Measurements from ENCODE around the gene GFRA1.
"Not testable (repeated sequence)": the region's sequence is repeated elsewhere in the genome, so short reads cannot be mapped to it uniquely, and the experiment has no call there.

The GFRA1 gene

DNA sequence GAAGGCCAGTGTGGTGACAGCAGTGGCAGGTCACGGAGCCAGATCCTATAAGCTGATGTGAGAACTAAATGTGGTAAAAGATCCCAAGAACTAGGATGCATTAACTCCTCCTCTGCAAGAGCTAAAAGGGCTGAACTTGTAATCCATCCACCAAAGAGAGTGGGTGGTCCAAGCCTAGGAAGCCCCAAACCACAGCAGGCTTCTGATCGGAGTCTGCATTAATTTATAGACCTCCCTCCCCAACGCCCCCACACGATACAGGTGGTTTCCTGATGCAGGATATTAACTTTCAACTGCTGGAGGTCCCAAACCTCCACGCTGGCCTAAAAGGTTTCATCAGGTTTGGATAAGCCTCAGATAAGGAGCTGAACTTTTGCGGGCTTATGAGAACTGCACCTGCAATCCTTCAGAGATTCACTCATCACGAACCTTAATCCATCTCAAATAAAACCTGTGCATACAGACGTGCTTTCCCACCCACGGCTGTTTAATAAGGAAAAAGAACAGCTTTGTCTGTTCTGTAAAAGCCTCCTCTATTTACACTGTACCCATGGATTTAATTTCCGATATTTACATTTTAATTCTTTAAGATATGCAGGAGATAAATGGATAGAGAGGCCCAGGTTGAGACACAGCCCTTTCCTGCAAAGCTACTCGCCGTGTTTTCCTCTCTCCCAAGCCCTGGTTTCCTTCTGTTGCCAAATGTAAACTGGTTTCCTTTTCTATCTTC is 74.9 kb downstream of the GFRA1 start:
- no peak for DNase-seq (ENCODE audit: low read depth)

DNA sequence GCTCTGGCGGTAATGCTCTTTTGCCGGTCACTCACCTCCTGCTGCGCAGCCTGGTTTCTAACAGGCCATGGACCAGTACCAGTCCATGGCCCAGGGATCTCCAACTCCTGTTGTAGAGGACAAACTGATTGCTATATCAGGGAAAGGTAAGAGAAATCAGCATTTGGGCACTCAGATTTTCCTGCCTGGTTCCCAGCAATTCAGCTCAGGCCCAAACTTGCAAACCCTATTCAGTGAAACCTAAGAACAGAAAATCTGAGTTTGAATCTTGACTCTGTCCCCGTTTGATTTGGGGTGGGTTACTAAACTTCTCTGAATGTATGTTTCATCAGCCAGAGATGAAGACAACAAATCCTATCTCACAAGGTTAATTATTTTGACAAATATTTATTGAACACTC is 77.4 kb downstream of the GFRA1 start:
- no peak for DNase-seq (ENCODE audit: low read depth)

- DNase-seq (ENCODE audit: low read depth) = no peak
These were observed 78.0 kb downstream of the GFRA1 start for GRCh38 chr10:116195039-116195438.

GRCh38 chr10:116194061-116194460 is 78.9 kb downstream of the GFRA1 start:
- no peak for DNase-seq (ENCODE audit: low read depth)

DNA sequence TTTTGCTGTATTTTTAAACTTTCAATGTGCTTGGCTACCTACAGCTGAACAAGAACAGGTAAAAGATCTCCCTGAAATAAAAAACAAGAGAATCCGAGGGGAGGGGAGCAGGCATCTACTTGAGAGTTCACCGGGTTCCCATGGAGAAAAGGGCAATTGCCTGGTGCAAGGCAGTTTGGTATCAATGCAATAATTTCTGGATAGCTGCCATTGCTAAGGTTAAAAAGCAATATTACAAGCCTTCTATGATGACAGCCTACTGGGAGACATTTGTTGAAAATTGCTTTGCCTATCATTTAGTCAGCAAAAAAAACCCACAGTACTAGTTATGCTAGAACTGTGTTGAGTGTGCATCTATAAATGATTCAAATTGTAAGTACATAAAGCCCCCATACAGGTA is 82.1 kb downstream of the GFRA1 start:
- DNase-seq (ENCODE audit: low read depth) = no peak

DNA sequence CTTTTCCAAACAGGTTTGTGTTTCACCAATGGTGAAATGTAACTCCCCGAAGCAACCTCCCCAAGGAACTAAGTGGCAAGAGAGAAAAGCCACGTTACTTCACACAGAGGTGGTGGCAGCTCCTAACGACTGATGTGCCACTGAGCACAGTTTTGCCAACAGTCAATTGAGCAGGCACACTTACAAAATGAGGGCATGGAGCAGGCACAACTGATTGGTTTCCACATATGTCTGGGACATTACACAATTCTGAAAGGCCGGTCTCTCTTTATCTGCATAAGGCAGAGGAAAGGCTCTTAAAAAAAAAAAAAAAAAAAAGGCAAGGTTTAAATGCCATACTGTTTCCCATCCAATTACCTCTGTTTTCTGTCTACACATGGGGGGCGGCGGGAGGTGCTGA is 86.7 kb downstream of the GFRA1 start:
- no peak for DNase-seq (ENCODE audit: low read depth)

- DNase-seq (ENCODE audit: low read depth) = no peak
These were observed 87.7 kb downstream of the GFRA1 start for GRCh38 chr10:116185199-116185867.

- no peak for DNase-seq (ENCODE audit: low read depth)
These were observed 88.6 kb downstream of the GFRA1 start for GRCh38 chr10:116184512-116184794.

GRCh38 chr10:116183733-116184511 is 89.1 kb downstream of the GFRA1 start:
- DNase-seq (ENCODE audit: low read depth) = no peak

DNA sequence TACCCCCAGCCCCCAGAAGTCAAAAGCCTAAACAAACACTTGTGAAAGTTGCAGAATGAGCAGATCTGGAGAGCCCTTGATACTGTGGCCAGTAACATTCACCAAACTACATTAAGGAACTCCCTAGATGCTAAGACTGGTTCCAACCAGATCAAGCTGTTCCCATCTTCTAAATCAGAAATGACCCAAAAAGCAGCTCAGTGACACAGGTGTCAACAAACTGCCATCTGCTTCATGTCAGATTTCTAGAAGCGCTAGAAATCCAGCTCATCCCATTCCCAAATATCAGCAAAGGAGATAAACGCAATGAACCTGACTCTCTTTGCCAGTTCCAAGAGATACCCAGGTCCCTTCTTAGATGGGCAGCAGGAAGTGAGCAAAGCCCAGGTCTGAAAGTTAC is 90.6 kb downstream of the GFRA1 start:
- no peak for DNase-seq (ENCODE audit: low read depth)

- no peak for DNase-seq (ENCODE audit: low read depth)
These were observed 94.9 kb downstream of the GFRA1 start for GRCh38 chr10:116178086-116178605.

DNA sequence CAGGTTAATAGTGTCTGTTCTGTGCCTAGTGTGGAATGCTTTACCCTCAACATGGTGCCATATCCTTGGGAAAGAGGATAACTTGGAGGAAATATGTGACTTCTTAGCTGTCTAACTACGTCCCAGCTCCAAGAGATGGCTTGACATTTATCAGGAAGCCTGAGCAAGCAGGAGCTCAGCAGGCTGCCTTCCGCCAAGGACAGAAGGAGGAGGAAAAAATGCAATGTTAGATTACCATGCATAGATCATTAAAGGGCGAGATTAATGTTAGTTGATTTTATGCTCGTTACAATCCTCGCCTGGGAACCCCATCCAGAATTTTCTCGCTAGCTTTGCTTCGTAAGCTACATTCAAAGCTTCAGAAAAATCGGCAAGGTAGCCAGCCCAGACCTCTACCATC is 97.8 kb downstream of the GFRA1 start:
- DNase-seq (ENCODE audit: low read depth) = no peak

DNA sequence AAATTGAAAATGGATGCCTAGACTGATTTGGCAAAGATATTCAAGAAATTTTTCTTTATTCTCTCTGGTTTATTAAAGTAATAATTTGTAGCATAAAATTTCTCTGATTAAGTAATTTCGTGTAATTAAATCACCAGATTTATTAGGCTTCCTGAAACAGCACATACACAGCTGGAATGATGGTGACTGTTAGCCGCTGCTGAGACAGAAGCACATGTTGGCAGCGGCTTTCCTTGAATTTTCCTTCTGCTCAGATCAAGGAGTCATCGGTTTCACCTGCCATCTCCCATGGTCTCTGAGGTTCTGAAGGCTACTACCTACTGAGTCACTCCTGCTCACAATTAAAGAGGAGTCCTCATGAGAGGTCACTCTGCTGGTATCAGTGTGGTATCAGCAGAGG is 101.5 kb downstream of the GFRA1 start:
- DNase-seq (ENCODE audit: low read depth) = no peak

DNA sequence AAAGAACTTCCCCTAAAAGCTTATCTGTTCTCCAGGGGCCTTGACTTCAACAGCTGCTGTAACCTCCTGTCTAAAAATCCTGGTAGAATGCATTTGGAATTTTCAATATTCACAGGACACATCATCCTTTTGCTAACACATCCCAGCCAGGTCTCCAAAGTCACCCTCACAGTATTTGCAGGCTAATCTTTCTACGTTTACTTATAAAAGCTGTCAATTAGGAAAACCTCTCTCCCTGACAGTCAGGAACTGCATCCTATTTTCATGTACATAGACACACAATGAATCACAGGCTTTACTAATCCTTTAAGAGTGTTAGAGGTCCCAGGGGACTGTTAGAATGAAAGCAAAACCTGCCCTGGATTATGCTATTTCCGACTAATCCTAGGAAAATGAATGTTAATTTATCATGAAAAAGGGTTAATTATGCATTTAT is 102.2 kb downstream of the GFRA1 start:
- DNase-seq (ENCODE audit: low read depth) = no peak

GRCh38 chr10:116169782-116170445 is 103.1 kb downstream of the GFRA1 start:
- no peak for DNase-seq (ENCODE audit: low read depth)

DNA sequence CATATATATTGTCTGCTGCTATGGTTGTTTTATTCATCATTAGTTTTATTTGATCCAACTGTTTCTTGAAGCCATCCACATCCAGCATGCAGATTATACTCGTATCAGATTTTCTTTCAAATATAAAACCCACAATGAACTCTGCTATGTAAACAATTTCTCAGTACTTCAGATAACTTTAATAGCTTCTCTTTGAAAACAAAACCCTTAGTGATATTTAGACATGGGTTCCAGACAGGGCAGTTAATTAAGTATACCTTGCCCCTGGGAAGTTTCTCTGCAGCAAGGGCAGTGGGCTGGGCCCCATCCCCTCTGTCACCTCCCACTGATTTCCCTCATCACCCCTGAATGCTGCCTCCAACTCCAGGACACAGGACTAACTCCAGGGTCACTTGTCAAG is 104.3 kb downstream of the GFRA1 start:
- DNase-seq (ENCODE audit: low read depth) = no peak

DNA sequence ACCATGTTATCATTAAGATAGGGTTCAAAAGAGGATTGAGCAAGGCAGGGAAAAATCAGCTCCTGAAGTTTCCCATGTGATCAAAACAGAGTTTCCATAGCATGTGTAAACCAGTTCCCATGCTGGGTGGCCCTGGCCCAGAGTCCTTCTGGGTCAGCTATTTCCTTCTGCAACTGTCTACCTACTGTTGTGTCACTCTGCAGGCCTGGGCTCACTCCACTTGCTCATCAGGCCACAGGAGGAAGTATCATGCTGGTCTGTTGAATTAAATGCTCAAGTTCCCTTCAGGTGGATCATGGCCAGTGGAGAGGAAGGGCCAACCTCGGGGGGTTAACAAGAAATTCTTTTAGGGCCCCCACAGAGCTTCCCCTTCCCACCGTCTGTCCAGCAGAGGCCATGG is 104.7 kb downstream of the GFRA1 start:
- no peak for DNase-seq (ENCODE audit: low read depth)

DNA sequence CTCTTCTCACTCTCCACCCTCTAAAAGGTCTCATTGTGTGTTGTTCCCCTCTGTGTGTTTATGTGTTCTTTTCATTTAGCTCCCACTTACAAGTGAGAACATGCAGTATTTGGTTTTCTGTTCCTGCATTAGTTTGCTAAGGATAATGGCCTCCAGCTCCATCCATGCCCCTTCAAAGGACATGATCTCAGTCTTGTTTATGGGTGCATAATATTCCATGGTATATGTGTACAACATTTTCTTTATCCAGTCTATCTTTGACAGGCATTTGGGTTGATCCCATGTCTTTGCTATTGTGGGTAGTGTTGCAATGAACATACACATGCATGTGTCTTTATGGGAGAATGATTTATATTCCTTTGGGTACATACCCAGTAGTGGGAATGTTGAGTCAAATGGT is 107.1 kb downstream of the GFRA1 start:
- DNase-seq (ENCODE audit: low read depth) = not testable (repeated sequence)

DNA sequence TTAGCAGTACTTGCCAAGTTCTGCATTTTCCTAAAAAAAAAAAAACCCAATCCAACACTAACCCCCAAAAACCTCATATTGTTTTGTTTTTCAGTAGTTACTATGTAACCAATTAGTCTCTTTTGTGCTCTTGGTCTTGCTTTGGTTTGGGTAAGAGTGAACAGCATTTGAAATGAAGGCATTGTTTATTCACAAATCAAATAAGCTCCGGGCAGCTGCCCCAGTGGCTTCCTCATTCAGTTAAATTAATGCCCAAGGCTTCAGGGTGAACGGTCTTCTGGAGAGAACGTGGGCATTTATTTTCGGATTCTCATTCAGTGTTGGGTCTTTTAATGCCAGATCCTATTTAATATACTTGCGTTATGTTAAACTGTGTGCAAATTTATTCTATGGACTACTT is 108.7 kb downstream of the GFRA1 start:
- no peak for DNase-seq (ENCODE audit: low read depth)

DNA sequence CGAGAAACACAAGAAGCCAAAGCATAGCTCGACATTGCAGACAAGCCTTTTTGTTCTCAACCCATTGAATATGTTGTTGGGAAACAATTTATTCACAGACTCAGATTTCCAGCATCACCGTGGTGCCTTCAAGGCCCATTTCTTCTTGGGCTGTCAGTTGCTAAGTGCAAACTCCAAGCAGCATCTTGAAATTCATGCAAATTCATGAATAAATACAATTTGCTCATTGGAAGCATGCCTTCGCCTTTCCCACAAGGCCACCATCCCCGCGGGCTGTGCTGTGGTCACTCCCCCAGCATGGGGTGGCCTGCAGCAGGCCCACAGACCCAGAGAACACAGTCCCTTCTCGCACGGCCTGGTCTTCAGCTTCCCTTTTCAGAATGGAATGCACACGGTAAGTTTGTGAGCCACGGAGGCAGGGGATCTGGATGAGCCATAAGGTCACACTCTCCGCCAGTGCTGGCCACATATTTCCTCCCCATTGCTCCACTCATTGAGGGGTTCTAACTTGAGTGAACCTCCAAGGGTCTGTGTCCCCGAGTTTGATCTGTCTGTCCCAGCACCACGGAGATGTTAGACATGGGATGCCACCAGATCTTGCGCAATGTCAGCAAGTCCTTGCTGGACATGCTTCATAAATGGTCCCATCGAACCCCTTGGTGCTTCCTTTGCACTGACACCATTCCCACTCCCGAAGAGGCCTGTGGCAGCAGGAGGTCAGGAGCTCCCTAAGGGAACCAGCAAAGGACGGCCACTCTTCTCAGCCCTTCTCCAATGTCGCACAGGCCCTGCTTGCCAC is 109.5 kb downstream of the GFRA1 start:
- DNase-seq (ENCODE audit: low read depth) = no peak

- DNase-seq (ENCODE audit: low read depth) = no peak
These were observed 110.2 kb downstream of the GFRA1 start for GRCh38 chr10:116162851-116163250.

- DNase-seq (ENCODE audit: low read depth) = no peak
These were observed 112.7 kb downstream of the GFRA1 start for GRCh38 chr10:116160271-116160670.
